Measurements from ENCODE around the gene ZNF169.
"Not testable (repeated sequence)": the region's sequence is repeated elsewhere in the genome, so short reads cannot be mapped to it uniquely, and the experiment has no call there.

- not testable (repeated sequence) for TF ChIP-seq CTCF, POLR2A (IDR thresholded peaks at IDR 0.05)
Measured at GRCh38 chr9:94316236-94316635, 57.1 kb downstream of the ZNF169 start.
